GM21717 (cell line): ENCODE results near the gene SMIM12.

ENCODE experiments used
- ATAC-seq: cut with Tn5 transposase; IDR thresholded peaks from one replicate; pipeline ENCODE4 v1.9.1; 2021; ENCODE audit warnings: mild to moderate bottlenecking, moderate library complexity; ENCODE audit not compliant: unreplicated experiment

Gene SMIM12

GRCh38 chr1:34803770-34804169 lies 55.8 kb downstream of the SMIM12 start:
- no peak for ATAC-seq
